Measurements from ENCODE around the gene SYT12.
A peak's percentile ranks its signal among the peaks of the same experiment; 100 is the strongest.

Gene SYT12

GRCh38 chr11:67052891-67053290 is 30.0 kb downstream of the SYT12 start:
- H3K4me3 Mint-ChIP-seq = no peak overlapping the region

GRCh38 chr11:67053896-67054329 is 31.0 kb downstream of the SYT12 start:
- no peaks in the 10 kb centered on the region for H3K9me3 Mint-ChIP-seq
- DNase-seq = peak; percentile 62

More at GRCh38 chr11:67052891-67053290, 30.0 kb downstream of the SYT12 start:
- H3K9me3 Mint-ChIP-seq = no peaks in the 10 kb centered on the region
- no peaks in the 10 kb centered on the region for H3K36me3 Mint-ChIP-seq (ENCODE audit: low read depth)
- no peak for DNase-seq
- H3K27ac Mint-ChIP-seq = no peak overlapping the region
- peaks cover 23% of the 10 kb centered on the region for H3K4me1 Mint-ChIP-seq (ENCODE audit: low read depth)
- peaks cover 20% of the 10 kb centered on the region for H3K27me3 Mint-ChIP-seq

GRCh38 chr11:67054346-67054835 is 31.5 kb downstream of the SYT12 start:
- Mint-ChIP-seq H3K9me3 (no peaks in the 10 kb centered on the region), H3K4me1 (ENCODE audit: low read depth) (peaks cover 23% of the 10 kb centered on the region), H3K4me3 (no peak overlapping the region), H3K27me3 (peaks cover 20% of the 10 kb centered on the region), H3K27ac (no peak overlapping the region), H3K36me3 (ENCODE audit: low read depth) (no peaks in the 10 kb centered on the region)
- no peak for DNase-seq

More at GRCh38 chr11:67053896-67054329, 31.0 kb downstream of the SYT12 start:
- no peak overlapping the region for H3K27ac Mint-ChIP-seq
- H3K36me3 Mint-ChIP-seq (ENCODE audit: low read depth) = no peaks in the 10 kb centered on the region
- peaks cover 23% of the 10 kb centered on the region for H3K4me1 Mint-ChIP-seq (ENCODE audit: low read depth)
- H3K4me3 Mint-ChIP-seq = no peak overlapping the region
- H3K27me3 Mint-ChIP-seq = peaks cover 20% of the 10 kb centered on the region

GRCh38 chr11:67054836-67055523 is 32.0 kb downstream of the SYT12 start:
- peak; percentile 41 for DNase-seq
- H3K9me3 Mint-ChIP-seq = no peaks in the 10 kb centered on the region
- H3K4me1 Mint-ChIP-seq (ENCODE audit: low read depth) = peaks cover 23% of the 10 kb centered on the region
- H3K27ac Mint-ChIP-seq = no peak overlapping the region
- H3K27me3 Mint-ChIP-seq = peaks cover 20% of the 10 kb centered on the region
- no peak overlapping the region for H3K4me3 Mint-ChIP-seq
- H3K36me3 Mint-ChIP-seq (ENCODE audit: low read depth) = no peaks in the 10 kb centered on the region

- Mint-ChIP-seq H3K27ac (no peak overlapping the region), H3K36me3 (ENCODE audit: low read depth) (no peaks in the 10 kb centered on the region), H3K4me1 (ENCODE audit: low read depth) (peaks cover 23% of the 10 kb centered on the region), H3K27me3 (peaks cover 20% of the 10 kb centered on the region), H3K4me3 (peak overlapping the region; percentile 73), H3K9me3 (no peaks in the 10 kb centered on the region)
- DNase-seq = no peak
Observed at GRCh38 chr11:67055812-67056211, 32.9 kb downstream of the SYT12 start.

GRCh38 chr11:67056267-67057204 is 33.6 kb downstream of the SYT12 start, which contains the start of gene RHOD:
Gene RHOD, plus strand, starts transcription at chr11:67056847. Its CDS starts 56 bp downstream, at chr11:67056903.
- peak within 1 kb of the TSS; percentile 79 for H3K27ac Mint-ChIP-seq
- H3K4me3 Mint-ChIP-seq = peak within 1 kb of the TSS; percentile 73
- no peaks in the 10 kb centered on the region for H3K36me3 Mint-ChIP-seq (ENCODE audit: low read depth)
- H3K4me1 Mint-ChIP-seq (ENCODE audit: low read depth) = peaks cover 23% of the 10 kb centered on the region
- peak; percentile 62 for DNase-seq
- peaks cover 20% of the 10 kb centered on the region for H3K27me3 Mint-ChIP-seq
- H3K9me3 Mint-ChIP-seq = no peaks in the 10 kb centered on the region

- Mint-ChIP-seq H3K4me1 (ENCODE audit: low read depth) (peaks cover 23% of the 10 kb centered on the region), H3K4me3 (peak overlapping the region; percentile 29), H3K9me3 (no peaks in the 10 kb centered on the region), H3K27me3 (peaks cover 16% of the 10 kb centered on the region), H3K36me3 (ENCODE audit: low read depth) (no peaks in the 10 kb centered on the region), H3K27ac (no peak overlapping the region)
- no peak for DNase-seq
Observed at GRCh38 chr11:67057205-67057672, 34.3 kb downstream of the SYT12 start.

- no peaks in the 10 kb centered on the region for H3K9me3 Mint-ChIP-seq
- no peaks in the 10 kb centered on the region for H3K36me3 Mint-ChIP-seq (ENCODE audit: low read depth)
- no peak overlapping the region for H3K27ac Mint-ChIP-seq
- H3K27me3 Mint-ChIP-seq = peaks cover 12% of the 10 kb centered on the region
- DNase-seq = no peak
- H3K4me1 Mint-ChIP-seq (ENCODE audit: low read depth) = peaks cover 23% of the 10 kb centered on the region
- H3K4me3 Mint-ChIP-seq = no peak overlapping the region
Observed at GRCh38 chr11:67058506-67058905, 35.6 kb downstream of the SYT12 start.

GRCh38 chr11:67059671-67060070 is 36.7 kb downstream of the SYT12 start:
- Mint-ChIP-seq H3K9me3 (no peaks in the 10 kb centered on the region), H3K36me3 (ENCODE audit: low read depth) (no peaks in the 10 kb centered on the region), H3K4me3 (no peak overlapping the region), H3K27me3 (peaks cover 12% of the 10 kb centered on the region), H3K27ac (no peak overlapping the region), H3K4me1 (ENCODE audit: low read depth) (peaks cover 21% of the 10 kb centered on the region)
- DNase-seq = no peak

- Mint-ChIP-seq H3K4me3 (no peak overlapping the region), H3K36me3 (ENCODE audit: low read depth) (no peaks in the 10 kb centered on the region)
Observed at GRCh38 chr11:67060111-67060522, 37.2 kb downstream of the SYT12 start.

GRCh38 chr11:67062526-67063373 is 39.8 kb downstream of the SYT12 start:
- H3K27ac Mint-ChIP-seq = no peak overlapping the region
- no peak overlapping the region for H3K4me3 Mint-ChIP-seq
- H3K9me3 Mint-ChIP-seq = no peaks in the 10 kb centered on the region

More at GRCh38 chr11:67060111-67060522, 37.2 kb downstream of the SYT12 start:
- Mint-ChIP-seq H3K9me3 (no peaks in the 10 kb centered on the region), H3K27me3 (peaks cover 12% of the 10 kb centered on the region), H3K27ac (no peak overlapping the region), H3K4me1 (ENCODE audit: low read depth) (peaks cover 16% of the 10 kb centered on the region)
- DNase-seq = no peak

GRCh38 chr11:67066333-67066709 is 43.4 kb downstream of the SYT12 start:
- no peaks in the 10 kb centered on the region for H3K36me3 Mint-ChIP-seq (ENCODE audit: low read depth)
- no peaks in the 10 kb centered on the region for H3K9me3 Mint-ChIP-seq
- peaks cover 5% of the 10 kb centered on the region for H3K27me3 Mint-ChIP-seq
- no peaks in the 10 kb centered on the region for H3K4me1 Mint-ChIP-seq (ENCODE audit: low read depth)
- H3K4me3 Mint-ChIP-seq = no peak overlapping the region
- no peak overlapping the region for H3K27ac Mint-ChIP-seq
- DNase-seq = no peak

More at GRCh38 chr11:67062526-67063373, 39.8 kb downstream of the SYT12 start:
- H3K36me3 Mint-ChIP-seq (ENCODE audit: low read depth) = no peaks in the 10 kb centered on the region
- DNase-seq = no peak
- H3K4me1 Mint-ChIP-seq (ENCODE audit: low read depth) = no peaks in the 10 kb centered on the region
- no peaks in the 10 kb centered on the region for H3K27me3 Mint-ChIP-seq

GRCh38 chr11:67071420-67072284 is 48.7 kb downstream of the SYT12 start:
- H3K27me3 Mint-ChIP-seq = peaks cover 9% of the 10 kb centered on the region
- H3K9me3 Mint-ChIP-seq = no peaks in the 10 kb centered on the region
- peaks cover 3% of the 10 kb centered on the region for H3K4me1 Mint-ChIP-seq (ENCODE audit: low read depth)
- no peak overlapping the region for H3K27ac Mint-ChIP-seq
- peak; percentile 82 for DNase-seq
- H3K36me3 Mint-ChIP-seq (ENCODE audit: low read depth) = no peaks in the 10 kb centered on the region
- H3K4me3 Mint-ChIP-seq = peak overlapping the region; percentile 46
